NCI-H446 (cell line): Measurements from ENCODE around the gene TFAP2D.

Source experiments
- DNase-seq, 2 experiments: peaks; one replicate each; lab custom pipeline; 2025; lab: John Stamatoyannopoulos, UW

The TFAP2D gene

GRCh38 chr6:50713226-50713625, at the start of gene TFAP2D:
Gene TFAP2D, plus strand, starts transcription at chr6:50713526. Its CDS starts 530 bp downstream, at chr6:50714056.
- no peak for DNase-seq

- no peak for DNase-seq
Observed at GRCh38 chr6:50663806-50664205, 49.5 kb upstream of the TFAP2D start.

GRCh38 chr6:50666089-50666488, 47.2 kb upstream of the TFAP2D start:
- DNase-seq: no peak

GRCh38 chr6:50681213-50681824, 32.0 kb upstream of the TFAP2D start:
- DNase-seq: no peak

- no peak for DNase-seq
Observed at GRCh38 chr6:50689210-50689609, 24.1 kb upstream of the TFAP2D start.

GRCh38 chr6:50691814-50692495, 21.4 kb upstream of the TFAP2D start:
- no peak for DNase-seq

- no peak for DNase-seq
Observed at GRCh38 chr6:50698546-50698945, 14.8 kb upstream of the TFAP2D start.

- no peak for DNase-seq
Observed at GRCh38 chr6:50699051-50699775, 14.1 kb upstream of the TFAP2D start.

- DNase-seq: no peak
Observed at GRCh38 chr6:50706575-50706974, 6.8 kb upstream of the TFAP2D start.

GRCh38 chr6:50707191-50707590, 6.1 kb upstream of the TFAP2D start:
- DNase-seq: no peak

- DNase-seq: peak in 1 of 2 experiments; percentile 36
Observed at GRCh38 chr6:50707652-50708300, 5.5 kb upstream of the TFAP2D start.

- DNase-seq: no peak
Observed at GRCh38 chr6:50708664-50709365, 4.5 kb upstream of the TFAP2D start.

- no peak for DNase-seq
Observed at GRCh38 chr6:50709366-50709734, 4.0 kb upstream of the TFAP2D start.

- DNase-seq: no peak
Observed at GRCh38 chr6:50711686-50712085, 1.6 kb upstream of the TFAP2D start.

- no peak for DNase-seq
Observed at GRCh38 chr6:50712291-50712690, 1.0 kb upstream of the TFAP2D start.

- no peak for DNase-seq
Observed at GRCh38 chr6:50713977-50714486, 706 bp downstream of the TFAP2D start.

GRCh38 chr6:50714487-50715379, 1.4 kb downstream of the TFAP2D start:
- DNase-seq: no peak

- DNase-seq: no peak
Observed at GRCh38 chr6:50716899-50717509, 3.7 kb downstream of the TFAP2D start.

- DNase-seq: no peak
Observed at GRCh38 chr6:50717734-50718457, 4.6 kb downstream of the TFAP2D start.

- no peak for DNase-seq
Observed at GRCh38 chr6:50718566-50718965, 5.2 kb downstream of the TFAP2D start.
